H9 (cell line): Measurements from ENCODE around the gene YIPF1. TPM values are rescaled to one million over a fixed set of nuclear protein-coding genes. Genes with fewer than 3 reads are reported as not detected.

ENCODE experiments used
- DNase-seq: peaks from one replicate; pipeline ENCODE4 v3.0.0-alpha.2; 2017
- H2AFZ ChIP-seq: one replicate; pipeline ENCODE4 v1.6.1; 2013; ENCODE audit warnings: mild to moderate bottlenecking, low read length, control low read depth, moderate library complexity
- H2AK5ac ChIP-seq: 2 replicates; pipeline ENCODE4 v1.6.1; 2013; ENCODE audit warnings: low read length, control low read depth, mixed read lengths; ENCODE audit not compliant: insufficient read length
- H2BK120ac ChIP-seq: one replicate; pipeline ENCODE4 v1.6.1; 2013; ENCODE audit warnings: low read depth, mild to moderate bottlenecking, low read length, control low read depth, inconsistent platforms; ENCODE audit not compliant: poor library complexity, severe bottlenecking
- H2BK12ac ChIP-seq: 2 replicates; pipeline ENCODE4 v1.6.1; 2013; ENCODE audit warnings: low read length, control low read depth, mixed read lengths, low read depth; ENCODE audit not compliant: insufficient read length
- H2BK15ac ChIP-seq: 2 replicates; pipeline ENCODE4 v1.6.1; 2013; ENCODE audit warnings: low read depth, low read length, control low read depth
- H2BK20ac ChIP-seq: one replicate; pipeline ENCODE4 v1.6.1; 2013; ENCODE audit warnings: low read depth, mild to moderate bottlenecking, low read length, control low read depth, inconsistent platforms; ENCODE audit not compliant: poor library complexity, severe bottlenecking
- H2BK5ac ChIP-seq: 2 replicates; pipeline ENCODE4 v1.6.1; 2013; ENCODE audit warnings: low read length, control low read depth, mixed read lengths; ENCODE audit not compliant: insufficient read length
- H3K14ac ChIP-seq: 2 replicates; pipeline ENCODE4 v1.6.1; 2013; ENCODE audit warnings: low read length, control low read depth; ENCODE audit not compliant: insufficient read depth
- H3K18ac ChIP-seq: 2 replicates; pipeline ENCODE4 v1.6.1; 2013; ENCODE audit warnings: low read depth, mild to moderate bottlenecking, mixed read lengths, low read length, control low read depth; ENCODE audit not compliant: insufficient read length
- H3K23ac ChIP-seq: 2 replicates; pipeline ENCODE4 v1.6.1; 2013; ENCODE audit warnings: low read length, control low read depth, mixed read lengths, low read depth; ENCODE audit not compliant: insufficient read length
- H3K23me2 ChIP-seq: 2 replicates; pipeline ENCODE4 v1.6.1; 2013; ENCODE audit warnings: low read depth, mild to moderate bottlenecking, mixed read lengths, low read length, control low read depth; ENCODE audit not compliant: insufficient read length, poor library complexity, severe bottlenecking
- H3K27ac ChIP-seq: 2 replicates; pipeline ENCODE4 v1.5.1; 2013; ENCODE audit warnings: low read length, control low read depth, mixed read lengths, low read depth; ENCODE audit not compliant: insufficient read length
- H3K27me3 ChIP-seq: 2 replicates; pipeline ENCODE4 v1.6.1; 2013; ENCODE audit warnings: low read length, control low read depth, inconsistent platforms; ENCODE audit not compliant: insufficient read depth
- H3K4ac ChIP-seq: 2 replicates; pipeline ENCODE4 v1.6.1; 2013; ENCODE audit warnings: low read depth, mild to moderate bottlenecking, control low read depth, inconsistent platforms, low read length, moderate library complexity
- H3K4me1 ChIP-seq: 2 replicates; pipeline ENCODE4 v1.6.1; 2013; ENCODE audit warnings: low read length, control low read depth, inconsistent platforms; ENCODE audit not compliant: insufficient read depth
- H3K4me2 ChIP-seq: 2 replicates; pipeline ENCODE4 v1.6.1; 2013; ENCODE audit warnings: low read length, control low read depth, mixed read lengths; ENCODE audit not compliant: insufficient read length, insufficient read depth
- H3K56ac ChIP-seq: 2 replicates; pipeline ENCODE4 v1.6.1; 2013; ENCODE audit warnings: low read depth, mild to moderate bottlenecking, mixed read lengths, low read length, control low read depth; ENCODE audit not compliant: insufficient read length
- H3K79me1 ChIP-seq: 2 replicates; pipeline ENCODE4 v1.6.1; 2013; ENCODE audit warnings: low read depth, mild to moderate bottlenecking, moderate library complexity, low read length, control low read depth, inconsistent platforms; ENCODE audit not compliant: insufficient read depth, poor library complexity, severe bottlenecking
- H3K79me2 ChIP-seq: 2 replicates; pipeline ENCODE4 v1.6.1; 2013; ENCODE audit warnings: low read length, control low read depth, inconsistent platforms; ENCODE audit not compliant: insufficient read depth
- H3K9ac ChIP-seq: 2 replicates; pipeline ENCODE4 v1.6.1; 2013; ENCODE audit warnings: low read length, control low read depth, mixed read lengths; ENCODE audit not compliant: insufficient read length; ENCODE audit errors: extremely low read depth
- H3K9me3 ChIP-seq: one replicate; pipeline ENCODE4 v1.6.1; 2013; ENCODE audit warnings: low read depth, low read length, inconsistent platforms; ENCODE audit not compliant: control insufficient read depth
- H3T11ph ChIP-seq: one replicate; pipeline ENCODE4 v1.6.1; 2013; ENCODE audit warnings: mild to moderate bottlenecking, low read length, control low read depth, inconsistent platforms
- H4K20me1 ChIP-seq: one replicate; pipeline ENCODE4 v1.6.1; 2013; ENCODE audit not compliant: control insufficient read depth, insufficient read length, insufficient read depth
- H4K5ac ChIP-seq: 2 replicates; pipeline ENCODE4 v1.6.1; 2013; ENCODE audit warnings: low read depth, mild to moderate bottlenecking, mixed read lengths, low read length, control low read depth; ENCODE audit not compliant: insufficient read length
- H4K8ac ChIP-seq: replicated peaks from 2 replicates; pipeline ENCODE4 v1.6.1; 2013; ENCODE audit warnings: low read length, control low read depth, mixed read lengths, low read depth; ENCODE audit not compliant: insufficient read length
- H4K91ac ChIP-seq: 2 replicates; pipeline ENCODE4 v1.6.1; 2013; ENCODE audit warnings: low read depth, mild to moderate bottlenecking, moderate library complexity, mixed read lengths, low read length, control low read depth; ENCODE audit not compliant: insufficient read length
- H3K27ac Mint-ChIP-seq, 3 experiments: 2 replicates in 2 of 3; 3 replicates in 1 of 3; pipeline ENCODE4 v1.8.0; 2020 to 2021; ENCODE audit warnings: mixed read lengths in 3 of 3, mild to moderate bottlenecking in 1 of 3, moderate library complexity in 1 of 3
- H3K27me3 Mint-ChIP-seq: 2 replicates; pipeline ENCODE4 v1.8.0; 2021; ENCODE audit warnings: low read depth, mild to moderate bottlenecking, moderate library complexity, mixed read lengths
- H3K36me3 Mint-ChIP-seq, 3 experiments: 2 replicates in 2 of 3; 3 replicates in 1 of 3; pipeline ENCODE4 v1.8.0; 2020 to 2021; ENCODE audit warnings: low read depth in 3 of 3, mixed read lengths in 3 of 3; ENCODE audit not compliant: insufficient read depth in 1 of 3
- H3K4me1 Mint-ChIP-seq, 2 experiments: 2 replicates each; pipeline ENCODE4 v1.8.0; 2020; ENCODE audit warnings: mixed read lengths in 2 of 2
- H3K4me3 Mint-ChIP-seq, 2 experiments: 2 replicates in 1 of 2; 3 replicates in 1 of 2; pipeline ENCODE4 v1.8.0; 2020 to 2021; ENCODE audit warnings: mild to moderate bottlenecking in 2 of 2, mixed read lengths in 2 of 2, moderate library complexity in 1 of 2
- H3K9me3 Mint-ChIP-seq, 2 experiments: 2 replicates in 1 of 2; 3 replicates in 1 of 2; pipeline ENCODE4 v1.8.0; 2020; ENCODE audit warnings: mild to moderate bottlenecking in 2 of 2, mixed read lengths in 2 of 2, moderate library complexity in 1 of 2
- WGBS: extraction: QIAGEN DNeasy Blood & Tissue Kit; methylation state at CpG from one replicate; pipeline ENCODE4 v1.1.7; 2013; ENCODE audit warnings: missing lambda C conversion rate, low lambda C conversion rate, mixed read lengths; ENCODE audit not compliant: insufficient read length; ENCODE audit errors: extremely low coverage; 5-methylcytosine and 5-hydroxymethylcytosine counted together
- total RNA-seq: library from RNA; stranded (reverse); gene quantifications from 2 replicates; pipeline ENCODE4 v1.2.1, GENCODE V29; 2021
- TF ChIP-seq, protein P1 (sequence below): fragments of 200-600 bp; sonication (generic); conservative IDR thresholded peaks from 3 replicates; pipeline ENCODE4 v1.8.0; 2021; ENCODE audit warnings: antibody characterized with exemption, mild to moderate bottlenecking

Gene YIPF1
- total RNA-seq, 1 experiment from 2014 or later: 29.1 TPM

DNA sequence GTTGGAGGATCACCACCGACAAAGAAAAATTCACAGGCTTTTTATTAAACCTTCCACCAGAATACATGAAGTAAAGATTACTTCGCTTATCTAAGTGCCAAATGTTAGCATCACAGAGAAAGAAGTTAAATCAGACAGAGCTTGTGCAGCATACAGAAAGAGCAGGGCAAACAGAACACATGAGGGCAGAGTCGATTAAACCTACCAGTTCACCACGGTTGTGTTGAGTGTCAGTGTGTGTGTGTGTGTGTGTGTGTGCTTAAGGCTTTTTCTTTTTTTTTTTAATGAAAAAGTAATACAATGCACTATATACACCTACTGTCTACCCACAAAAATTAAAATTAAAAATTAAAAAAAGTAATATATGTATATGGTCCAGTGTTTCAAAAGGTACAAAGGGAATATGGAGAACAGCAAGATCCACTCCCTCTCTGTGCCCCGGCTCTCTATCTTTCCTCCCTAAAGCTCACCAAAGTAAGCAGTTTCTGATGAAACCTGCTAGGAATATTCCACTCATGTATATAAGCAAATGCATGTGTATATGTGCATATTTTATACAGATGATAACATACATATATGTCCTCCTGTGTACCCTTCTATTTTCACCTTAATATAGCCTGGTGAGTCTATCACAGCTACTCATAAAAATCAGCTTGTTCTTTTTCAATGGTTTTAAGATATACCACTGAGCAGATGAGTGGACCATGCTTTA, 17.7 kb downstream of the YIPF1 start:
- H3K9me3 Mint-ChIP-seq: no peaks in the 10 kb centered on the region
- Histone ChIP-seq H3K23ac (no peak overlapping the region), H2BK12ac (no peak overlapping the region), H3K4me1 (no peaks in the 10 kb centered on the region), H3K23me2 (no peaks in the 10 kb centered on the region), H4K8ac (no peak overlapping the region), H3K79me2 (no peaks in the 10 kb centered on the region), H3K27ac (no peak overlapping the region), H3K56ac (no peak overlapping the region), H3K79me1 (no peaks in the 10 kb centered on the region), H2BK5ac (no peak overlapping the region), H3K14ac (no peak overlapping the region), H3K4me2 (no peak overlapping the region), H2BK20ac (no peak overlapping the region), H2BK120ac (no peak overlapping the region), H4K5ac (no peak overlapping the region), H3K18ac (no peak overlapping the region), H4K91ac (no peak overlapping the region), H3T11ph (no peak overlapping the region), H2BK15ac (no peak overlapping the region), H3K27me3 (no peaks in the 10 kb centered on the region), H3K9me3 (no peaks in the 10 kb centered on the region), H3K9ac (no peak overlapping the region), H3K4ac (no peak overlapping the region), H2AK5ac (no peak overlapping the region), H2AFZ (no peak overlapping the region), H4K20me1 (no peaks in the 10 kb centered on the region)
- no CpG with 5 or more reads among the region's 5 CpGs for WGBS
- H3K36me3 Mint-ChIP-seq: peaks cover 0 to 47% (median 16%) of the 10 kb centered on the region in 3 experiments; a peak in 5 of 7 replicates
- no peaks in the 10 kb centered on the region for H3K4me1 Mint-ChIP-seq
- H3K4me3 Mint-ChIP-seq: no peak overlapping the region
- DNase-seq: no peak
- TF ChIP-seq, protein P1, sequence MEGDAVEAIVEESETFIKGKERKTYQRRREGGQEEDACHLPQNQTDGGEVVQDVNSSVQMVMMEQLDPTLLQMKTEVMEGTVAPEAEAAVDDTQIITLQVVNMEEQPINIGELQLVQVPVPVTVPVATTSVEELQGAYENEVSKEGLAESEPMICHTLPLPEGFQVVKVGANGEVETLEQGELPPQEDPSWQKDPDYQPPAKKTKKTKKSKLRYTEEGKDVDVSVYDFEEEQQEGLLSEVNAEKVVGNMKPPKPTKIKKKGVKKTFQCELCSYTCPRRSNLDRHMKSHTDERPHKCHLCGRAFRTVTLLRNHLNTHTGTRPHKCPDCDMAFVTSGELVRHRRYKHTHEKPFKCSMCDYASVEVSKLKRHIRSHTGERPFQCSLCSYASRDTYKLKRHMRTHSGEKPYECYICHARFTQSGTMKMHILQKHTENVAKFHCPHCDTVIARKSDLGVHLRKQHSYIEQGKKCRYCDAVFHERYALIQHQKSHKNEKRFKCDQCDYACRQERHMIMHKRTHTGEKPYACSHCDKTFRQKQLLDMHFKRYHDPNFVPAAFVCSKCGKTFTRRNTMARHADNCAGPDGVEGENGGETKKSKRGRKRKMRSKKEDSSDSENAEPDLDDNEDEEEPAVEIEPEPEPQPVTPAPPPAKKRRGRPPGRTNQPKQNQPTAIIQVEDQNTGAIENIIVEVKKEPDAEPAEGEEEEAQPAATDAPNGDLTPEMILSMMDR: no peak
- no peak overlapping the region for H3K27ac Mint-ChIP-seq
- no peaks in the 10 kb centered on the region for H3K27me3 Mint-ChIP-seq
